Measurements from ENCODE around the gene PKD1L1. TPM values are rescaled to one million over a fixed set of nuclear protein-coding genes. Genes with fewer than 3 reads are reported as not detected.

PKD1L1 gene
- total and polyA plus RNA-seq, 2 donors (not counting 1 experiment from before 2014, with no cell fraction given), result 0.59 to 0.70 TPM

- TF ChIP-seq EZH2 (IDR thresholded peaks at IDR 0.05; ENCODE audit: borderline replicate concordance, insufficient read depth, low read depth, low read length, poor library complexity, severe bottlenecking) (no peak), CTCF (IDR thresholded peaks at IDR 0.05) (no peak)
- Histone ChIP-seq H3K36me3 (replicated peaks in 1 of 2; ENCODE audit: control extremely low read depth in 1 of 2, control insufficient read depth in 1 of 2, extremely low read depth in 1 of 2, insufficient read depth in 2 of 2, low read length in 1 of 2) (no peaks in the 10 kb centered on the region), H3K9ac (ENCODE audit: low read length) (no peak overlapping the region), H3K27ac (ENCODE audit: low read length in 2 of 2) (no peak overlapping the region), H3K4me3 (ENCODE audit: control extremely low read depth in 1 of 5, extremely low read depth in 1 of 5, insufficient read depth in 1 of 5, low read depth in 2 of 5, low read length in 4 of 5) (no peak overlapping the region), H3K4me2 (replicated peaks; ENCODE audit: low read depth, low read length, poor library complexity, severe bottlenecking) (no peak overlapping the region), H4K20me1 (ENCODE audit: control insufficient read depth, insufficient read depth, low read length, poor library complexity, severe bottlenecking) (no peaks in the 10 kb centered on the region), H3K79me2 (ENCODE audit: control insufficient read depth, insufficient read depth, low read length) (no peaks in the 10 kb centered on the region), H3K4me1 (ENCODE audit: control insufficient read depth in 2 of 2, insufficient read depth in 2 of 2, low read length in 2 of 2) (peaks cover 13 to 17% of the 10 kb centered on the region in 2 donors), H3K27me3 (replicated peaks in 1 of 4; ENCODE audit: control extremely low read depth in 1 of 4, control insufficient read depth in 3 of 4, insufficient read depth in 4 of 4, low read length in 3 of 4) (peaks cover 0 to 3% (median 0%) of the 10 kb centered on the region in 4 experiments), H3K9me3 (ENCODE audit: control extremely low read depth in 1 of 3, control insufficient read depth in 2 of 3, insufficient read depth in 1 of 3, low read length in 2 of 3) (no peaks in the 10 kb centered on the region), H2AFZ (ENCODE audit: insufficient read depth, low read depth, low read length, poor library complexity, severe bottlenecking) (no peak overlapping the region)
- H3K9me3 Mint-ChIP-seq (ENCODE audit: insufficient read depth), result no peaks in the 10 kb centered on the region
- ChIA-PET POLR2A (no interaction called here), CTCF (no interaction called here)
- WGBS (ENCODE audit: insufficient coverage), result 100% methylated on average over 4 of the region's 9 CpGs
- no peak for DNase-seq
- H3K4me1 Mint-ChIP-seq, result peaks cover 30% of the 10 kb centered on the region
- no peak overlapping the region for H3K27ac Mint-ChIP-seq
- intact Hi-C loops (cut with micrococcal nuclease), result no loop called here
- H3K4me3 Mint-ChIP-seq, result peak overlapping the region; percentile 27
- no peaks in the 10 kb centered on the region for H3K27me3 Mint-ChIP-seq
- ATAC-seq (ENCODE audit: low read depth), result no peak
Observed at GRCh38 chr7:47739301-47739875, 208.9 kb downstream of the PKD1L1 start.

- Histone ChIP-seq H3K4me3 (ENCODE audit: control extremely low read depth in 1 of 5, extremely low read depth in 1 of 5, insufficient read depth in 1 of 5, low read depth in 2 of 5, low read length in 4 of 5) (no peak overlapping the region), H3K27me3 (replicated peaks in 1 of 4; ENCODE audit: control extremely low read depth in 1 of 4, control insufficient read depth in 3 of 4, insufficient read depth in 4 of 4, low read length in 3 of 4) (peaks cover 0 to 3% (median 0%) of the 10 kb centered on the region in 4 experiments), H3K9ac (ENCODE audit: low read length) (no peak overlapping the region), H3K79me2 (ENCODE audit: control insufficient read depth, insufficient read depth, low read length) (no peaks in the 10 kb centered on the region), H3K9me3 (ENCODE audit: control extremely low read depth in 1 of 3, control insufficient read depth in 2 of 3, insufficient read depth in 1 of 3, low read length in 2 of 3) (no peaks in the 10 kb centered on the region), H3K4me1 (ENCODE audit: control insufficient read depth in 2 of 2, insufficient read depth in 2 of 2, low read length in 2 of 2) (peaks cover 13 to 17% of the 10 kb centered on the region in 2 donors), H3K4me2 (replicated peaks; ENCODE audit: low read depth, low read length, poor library complexity, severe bottlenecking) (peak overlapping the region; percentile 43), H4K20me1 (ENCODE audit: control insufficient read depth, insufficient read depth, low read length, poor library complexity, severe bottlenecking) (no peaks in the 10 kb centered on the region), H3K36me3 (replicated peaks in 1 of 2; ENCODE audit: control extremely low read depth in 1 of 2, control insufficient read depth in 1 of 2, extremely low read depth in 1 of 2, insufficient read depth in 2 of 2, low read length in 1 of 2) (no peaks in the 10 kb centered on the region), H2AFZ (ENCODE audit: insufficient read depth, low read depth, low read length, poor library complexity, severe bottlenecking) (peak overlapping the region; percentile 22), H3K27ac (ENCODE audit: low read length in 2 of 2) (no peak overlapping the region)
- Mint-ChIP-seq H3K4me3 (peak overlapping the region; percentile 27), H3K27me3 (no peaks in the 10 kb centered on the region), H3K4me1 (peaks cover 29% of the 10 kb centered on the region), H3K9me3 (ENCODE audit: insufficient read depth) (no peaks in the 10 kb centered on the region), H3K27ac (peak overlapping the region; percentile 43)
- CTCF ChIA-PET, result interaction anchor here (1.2 kb wide), 1 partner anchor 91 kb away, joined by 3 read pairs; no protein-coding TSS in a partner anchor
- intact Hi-C loops (cut with micrococcal nuclease), result loop anchor here (1.0 kb wide), 1 partner anchor 40 kb away; no protein-coding TSS in a partner anchor
- WGBS (ENCODE audit: insufficient coverage), result 63% methylated on average over 3 of the region's 6 CpGs
- ATAC-seq (ENCODE audit: low read depth) (peak; percentile 76), DNase-seq (peak; percentile 30)
- POLR2A ChIA-PET, result no interaction called here
- TF ChIP-seq EZH2 (IDR thresholded peaks at IDR 0.05; ENCODE audit: borderline replicate concordance, insufficient read depth, low read depth, low read length, poor library complexity, severe bottlenecking), result no peak
- TF ChIP-seq CTCF (IDR thresholded peaks at IDR 0.05), result no peak
Observed at GRCh38 chr7:47738563-47739166, 209.6 kb downstream of the PKD1L1 start.

All from B cell (primary cell).